Gastroesophageal sphincter (tissue), 3 donors: ENCODE data around the gene ESR2.

ENCODE experiments used
- EP300 ChIP-seq: sonication (generic); formaldehyde crosslinking; IDR thresholded peaks from one replicate; pipeline ENCODE4 v1.6.1; 2017; ENCODE audit warnings: antibody characterized with exemption, mild to moderate bottlenecking
- POLR2A ChIP-seq, 2 donors: fragments of 450-650 bp; IDR thresholded peaks; one replicate each; pipeline ENCODE4 v1.6.1; 2017; ENCODE audit warnings: antibody characterized with exemption in 2 of 2, mild to moderate bottlenecking in 2 of 2, moderate library complexity in 1 of 2
- POLR2AphosphoS5 ChIP-seq: sonication (generic); formaldehyde crosslinking; IDR thresholded peaks from one replicate; pipeline ENCODE4 v1.6.1; 2017; ENCODE audit warnings: antibody characterized with exemption
- TF ChIP-seq, protein P1 (sequence below), 4 experiments: fragments of 200-600 bp in 2 of 4; fragments of 450-650 bp in 2 of 4; sonication (generic) in 1 of 4; IDR thresholded peaks; one replicate each; pipeline ENCODE4 v1.5.1; 2017 to 2019; ENCODE audit warnings: antibody characterized with exemption in 4 of 4, mild to moderate bottlenecking in 2 of 4, moderate library complexity in 2 of 4

DNA sequence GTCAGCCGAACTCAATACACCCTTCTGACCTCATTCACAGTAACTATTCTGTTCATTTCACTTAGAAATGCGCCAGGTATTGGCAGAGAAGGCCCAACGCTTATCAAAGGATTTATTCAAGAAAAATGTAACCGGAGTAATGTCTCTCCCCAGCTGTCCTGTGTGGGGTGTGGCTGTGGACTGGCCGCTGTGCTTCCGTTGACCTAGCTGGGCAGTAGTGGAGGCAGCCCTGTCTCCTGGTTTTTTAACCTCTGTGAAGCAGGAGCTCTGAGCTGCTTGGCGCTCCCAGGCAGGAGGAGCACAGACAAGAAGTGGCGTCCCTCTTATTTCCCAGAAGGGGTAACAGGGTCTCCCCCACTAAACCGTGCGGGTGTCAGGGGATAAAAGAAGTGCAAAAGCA is 85.2 kb downstream of the ESR2 start:
- TF ChIP-seq POLR2AphosphoS5 = no peak
- TF ChIP-seq POLR2A (IDR thresholded peaks at IDR 0.05) = no peak
- TF ChIP-seq, protein P1, sequence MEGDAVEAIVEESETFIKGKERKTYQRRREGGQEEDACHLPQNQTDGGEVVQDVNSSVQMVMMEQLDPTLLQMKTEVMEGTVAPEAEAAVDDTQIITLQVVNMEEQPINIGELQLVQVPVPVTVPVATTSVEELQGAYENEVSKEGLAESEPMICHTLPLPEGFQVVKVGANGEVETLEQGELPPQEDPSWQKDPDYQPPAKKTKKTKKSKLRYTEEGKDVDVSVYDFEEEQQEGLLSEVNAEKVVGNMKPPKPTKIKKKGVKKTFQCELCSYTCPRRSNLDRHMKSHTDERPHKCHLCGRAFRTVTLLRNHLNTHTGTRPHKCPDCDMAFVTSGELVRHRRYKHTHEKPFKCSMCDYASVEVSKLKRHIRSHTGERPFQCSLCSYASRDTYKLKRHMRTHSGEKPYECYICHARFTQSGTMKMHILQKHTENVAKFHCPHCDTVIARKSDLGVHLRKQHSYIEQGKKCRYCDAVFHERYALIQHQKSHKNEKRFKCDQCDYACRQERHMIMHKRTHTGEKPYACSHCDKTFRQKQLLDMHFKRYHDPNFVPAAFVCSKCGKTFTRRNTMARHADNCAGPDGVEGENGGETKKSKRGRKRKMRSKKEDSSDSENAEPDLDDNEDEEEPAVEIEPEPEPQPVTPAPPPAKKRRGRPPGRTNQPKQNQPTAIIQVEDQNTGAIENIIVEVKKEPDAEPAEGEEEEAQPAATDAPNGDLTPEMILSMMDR (IDR thresholded peaks at IDR 0.05) = no peak
- TF ChIP-seq EP300 = no peak
